ENCODE data around the gene MPRIP. TPM values are rescaled to one million over a fixed set of nuclear protein-coding genes. Genes with fewer than 3 reads are reported as not detected.

MPRIP gene
- total RNA-seq, 6 experiments from 2014 or later = 39.0 to 97.6 (median 76.7) TPM

DNA sequence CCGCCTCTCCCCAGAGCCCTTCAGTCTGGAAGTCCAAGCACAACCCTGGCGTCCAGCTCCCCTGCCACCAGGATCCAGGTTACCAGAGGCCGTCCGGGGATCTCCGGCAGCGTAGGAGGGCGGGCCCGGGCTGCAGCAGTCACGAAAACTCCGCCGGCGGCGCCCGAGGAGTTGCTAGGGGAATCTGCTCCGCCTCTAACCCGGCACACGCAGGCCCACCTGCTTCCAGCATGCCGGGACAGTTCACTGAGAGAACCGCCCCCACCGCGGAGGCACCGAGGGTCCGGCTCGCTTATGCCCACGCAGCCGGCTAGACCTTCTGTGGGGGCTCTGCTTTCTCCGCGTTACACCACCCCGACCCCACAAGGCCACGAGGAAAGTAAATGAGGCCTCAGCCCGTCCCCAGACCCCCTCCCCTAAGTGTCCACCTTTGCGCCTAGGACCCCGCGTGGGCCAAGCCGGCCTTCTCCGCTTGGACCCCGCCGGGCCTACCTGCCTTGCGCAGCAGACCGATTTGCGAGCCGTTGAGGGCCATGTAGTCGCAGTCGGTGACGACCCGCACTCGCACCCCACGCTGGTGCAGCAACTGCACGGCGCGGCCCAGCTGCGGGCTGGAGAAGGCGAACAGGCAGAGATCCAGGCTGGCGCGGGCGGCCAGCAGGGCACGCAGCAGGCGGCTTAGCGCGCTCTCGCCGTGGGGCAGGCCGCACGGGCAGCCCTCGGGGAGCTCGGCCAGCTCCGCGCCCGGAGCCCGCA, 163.3 kb downstream of the MPRIP start:
- Histone ChIP-seq H3K36me3 (peaks cover 0 to 6% (median 0%) of the 10 kb centered on the region in 4 donors), H3K9me3 (no peaks in the 10 kb centered on the region), H3K4me1 (peaks cover 0 to 20% (median 7%) of the 10 kb centered on the region in 4 donors), H3K27me3 (no peaks in the 10 kb centered on the region), H3K27ac (peak overlapping the region; percentile 1 to 84 (median 57)), H3K4me3 (peak overlapping the region; percentile 39 to 67 (median 62))
- WGBS (ENCODE audit: insufficient coverage, low coverage, low lambda C conversion rate, missing lambda C conversion rate) = 11% methylated on average over 8 of the region's 70 CpGs
- ATAC-seq (peak; percentile 46 to 58 (median 52)), DNase-seq (peak; percentile 68 to 83 (median 83))
- TF ChIP-seq POLR2A (IDR thresholded peaks at IDR 0.05) = no peak
- TF ChIP-seq, protein P1, sequence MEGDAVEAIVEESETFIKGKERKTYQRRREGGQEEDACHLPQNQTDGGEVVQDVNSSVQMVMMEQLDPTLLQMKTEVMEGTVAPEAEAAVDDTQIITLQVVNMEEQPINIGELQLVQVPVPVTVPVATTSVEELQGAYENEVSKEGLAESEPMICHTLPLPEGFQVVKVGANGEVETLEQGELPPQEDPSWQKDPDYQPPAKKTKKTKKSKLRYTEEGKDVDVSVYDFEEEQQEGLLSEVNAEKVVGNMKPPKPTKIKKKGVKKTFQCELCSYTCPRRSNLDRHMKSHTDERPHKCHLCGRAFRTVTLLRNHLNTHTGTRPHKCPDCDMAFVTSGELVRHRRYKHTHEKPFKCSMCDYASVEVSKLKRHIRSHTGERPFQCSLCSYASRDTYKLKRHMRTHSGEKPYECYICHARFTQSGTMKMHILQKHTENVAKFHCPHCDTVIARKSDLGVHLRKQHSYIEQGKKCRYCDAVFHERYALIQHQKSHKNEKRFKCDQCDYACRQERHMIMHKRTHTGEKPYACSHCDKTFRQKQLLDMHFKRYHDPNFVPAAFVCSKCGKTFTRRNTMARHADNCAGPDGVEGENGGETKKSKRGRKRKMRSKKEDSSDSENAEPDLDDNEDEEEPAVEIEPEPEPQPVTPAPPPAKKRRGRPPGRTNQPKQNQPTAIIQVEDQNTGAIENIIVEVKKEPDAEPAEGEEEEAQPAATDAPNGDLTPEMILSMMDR (IDR thresholded peaks at IDR 0.05) = no peak
- intact Hi-C loops (cut with DNase I) = no loop called here

DNA sequence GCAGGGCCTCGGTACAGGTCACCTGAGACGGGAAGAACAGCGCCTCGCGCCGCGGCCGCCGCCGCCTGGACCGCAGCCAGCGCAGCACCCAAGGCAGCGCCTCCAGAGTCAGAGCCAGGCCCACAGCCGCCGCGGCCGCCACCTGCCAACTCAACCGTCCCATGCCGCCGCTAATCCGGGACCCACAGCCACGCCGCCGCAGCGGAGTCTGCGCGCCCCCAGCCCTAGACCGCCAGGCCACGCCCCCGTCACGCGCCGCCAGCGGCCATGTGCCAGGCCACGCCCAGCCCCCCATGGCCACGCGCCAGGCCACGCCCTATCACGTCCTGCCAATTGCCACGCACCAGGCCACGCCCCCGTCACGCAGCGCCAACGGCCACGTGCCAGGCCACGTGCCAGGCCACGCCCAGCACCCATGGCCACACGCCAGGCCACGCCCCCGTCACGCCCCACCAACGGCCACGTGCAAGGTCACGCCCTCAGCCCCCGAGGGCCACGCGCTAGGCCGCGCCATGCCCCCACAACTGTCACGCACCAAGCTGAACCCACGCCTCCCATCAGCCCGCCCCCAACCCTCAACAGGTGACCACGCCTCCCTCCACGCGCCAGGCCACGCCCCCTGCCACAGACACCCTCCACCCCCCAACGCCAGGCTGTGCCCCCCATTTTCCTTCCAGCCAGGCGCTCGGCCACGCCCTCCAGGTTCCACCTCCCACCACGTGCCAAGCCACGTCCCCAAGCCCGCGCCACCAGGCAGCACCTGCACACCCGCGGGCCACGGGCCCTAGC, 164.1 kb downstream of the MPRIP start, which contains the start of gene PLD6:
PLD6 (minus strand) TSS at position 210 of the 789 bp plus-strand sequence; CDS start at position 163, 47 bp downstream.
- H3K27me3 ChIP-seq = no peaks in the 10 kb centered on the region
- DNase-seq (peak; percentile 82 to 93 (median 92)), ATAC-seq (peak; percentile 71 to 84 (median 78))
- intact Hi-C loops (cut with DNase I) = no loop called here
- peak within 1 kb of the TSS; percentile 1 to 84 (median 57) for H3K27ac ChIP-seq
- H3K4me3 ChIP-seq = peak within 1 kb of the TSS; percentile 39 to 67 (median 62)
- H3K9me3 ChIP-seq = no peaks in the 10 kb centered on the region
- H3K4me1 ChIP-seq = peaks cover 0 to 20% (median 7%) of the 10 kb centered on the region in 4 donors
- TF ChIP-seq, protein P1 (IDR thresholded peaks at IDR 0.05) = no peak
- TF ChIP-seq POLR2A (IDR thresholded peaks at IDR 0.05) = peak; percentile 26
- WGBS (ENCODE audit: insufficient coverage, low coverage, low lambda C conversion rate, missing lambda C conversion rate) = 0% methylated on average over 2 of the region's 78 CpGs
- H3K36me3 ChIP-seq = peaks cover 0 to 8% (median 0%) of the 10 kb centered on the region in 4 donors

DNA sequence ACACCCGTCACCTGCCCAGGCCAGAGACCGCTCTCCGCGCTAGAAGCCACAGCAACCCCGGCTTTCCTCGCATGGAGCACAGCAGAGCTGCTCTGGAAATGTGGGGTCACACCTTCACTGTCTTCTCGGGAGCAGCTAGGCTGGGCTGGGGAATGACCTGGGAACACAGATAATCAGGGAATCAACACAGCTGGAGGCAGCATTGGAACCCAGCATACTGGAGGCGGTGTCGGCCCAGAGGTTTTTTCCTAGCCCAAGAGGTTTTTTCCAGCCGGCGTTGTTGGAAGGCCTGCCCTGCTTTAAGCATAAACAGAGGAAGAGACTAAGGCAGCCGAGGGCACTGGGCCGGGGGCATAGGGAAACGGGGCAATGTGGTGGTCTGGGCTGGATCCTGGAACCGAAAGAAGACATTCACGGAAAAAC, 164.7 kb downstream of the MPRIP start:
- TF ChIP-seq, protein P1 (IDR thresholded peaks at IDR 0.05) = no peak
- no peak for TF ChIP-seq POLR2A (IDR thresholded peaks at IDR 0.05)
- H3K27me3 ChIP-seq = no peaks in the 10 kb centered on the region
- peaks cover 0 to 20% (median 7%) of the 10 kb centered on the region in 4 donors for H3K4me1 ChIP-seq
- H3K4me3 ChIP-seq = peak overlapping the region in 1 of 3 donors; percentile 21
- H3K36me3 ChIP-seq = peaks cover 0 to 14% (median 0%) of the 10 kb centered on the region in 4 donors
- H3K27ac ChIP-seq = peak overlapping the region in 2 of 3 donors; percentile 57 to 84
- no peak for ATAC-seq
- DNase-seq = no peak
- 37% methylated on average over 11 of the region's 16 CpGs for WGBS (ENCODE audit: insufficient coverage, low coverage, low lambda C conversion rate, missing lambda C conversion rate)
- intact Hi-C loops (cut with DNase I) = no loop called here
- no peaks in the 10 kb centered on the region for H3K9me3 ChIP-seq

DNA sequence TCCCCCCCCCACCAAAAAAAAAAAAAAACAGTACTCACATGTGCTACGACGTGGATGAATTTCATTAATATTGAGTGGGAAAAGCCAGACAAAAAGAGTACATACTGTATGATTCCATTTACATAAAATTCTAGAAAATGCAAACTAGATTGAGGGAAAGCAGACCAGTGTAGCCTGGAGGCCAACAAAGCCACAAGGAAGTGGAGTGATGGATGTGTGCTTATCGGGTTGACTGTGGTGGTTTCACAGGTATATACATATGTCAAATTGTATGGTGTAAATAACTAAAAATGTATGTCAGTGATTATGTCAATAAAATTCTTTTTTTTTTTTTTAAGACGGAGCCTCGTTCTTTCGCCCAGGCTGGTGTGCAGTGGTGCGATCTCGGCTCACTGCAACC, 165.7 kb downstream of the MPRIP start:
- Histone ChIP-seq H3K4me1 (peaks cover 0 to 20% (median 7%) of the 10 kb centered on the region in 4 donors), H3K36me3 (peaks cover 0 to 16% (median 3%) of the 10 kb centered on the region in 4 donors), H3K27ac (no peak overlapping the region), H3K27me3 (no peaks in the 10 kb centered on the region), H3K9me3 (no peaks in the 10 kb centered on the region), H3K4me3 (no peak overlapping the region)
- DNase-seq (no peak), ATAC-seq (no peak)
- 82% methylated on average over 7 of the region's 8 CpGs for WGBS (ENCODE audit: insufficient coverage, low coverage, low lambda C conversion rate, missing lambda C conversion rate)
- intact Hi-C loops (cut with DNase I) = no loop called here
- no peak for TF ChIP-seq POLR2A (IDR thresholded peaks at IDR 0.05)
- TF ChIP-seq, protein P1 (IDR thresholded peaks at IDR 0.05) = no peak
